ENCODE results near the gene NAIF1. TPM values are rescaled to one million over a fixed set of nuclear protein-coding genes. Genes with fewer than 3 reads are reported as not detected.

The NAIF1 gene
- total RNA-seq, 4 donors from 2014 or later, result 7.4 to 26.1 (median 11.8) TPM

- peak overlapping the region; percentile 59 to 89 (median 73) for H3K27ac ChIP-seq
- no peak overlapping the region for H3K4me3 ChIP-seq
- no peaks in the 10 kb centered on the region for H3K36me3 ChIP-seq
- peak; percentile 80 to 93 (median 84) for DNase-seq
- H3K27me3 ChIP-seq, result no peaks in the 10 kb centered on the region
- no peaks in the 10 kb centered on the region for H3K9me3 ChIP-seq
- TF ChIP-seq CTCF (IDR thresholded peaks at IDR 0.05), result no peak
- peak in 1 of 2 donors; percentile 59 for TF ChIP-seq POLR2A (IDR thresholded peaks at IDR 0.05)
- peaks cover 0 to 58% (median 10%) of the 10 kb centered on the region in 4 donors for H3K4me1 ChIP-seq
Measured at GRCh38 chr9:128094166-128094949, 27.2 kb upstream of the NAIF1 start.

- Histone ChIP-seq H3K36me3 (no peaks in the 10 kb centered on the region), H3K27ac (peak overlapping the region; percentile 59 to 89 (median 73)), H3K9me3 (no peaks in the 10 kb centered on the region), H3K4me3 (no peak overlapping the region), H3K4me1 (peaks cover 0 to 63% (median 9%) of the 10 kb centered on the region in 4 donors), H3K27me3 (no peaks in the 10 kb centered on the region)
- DNase-seq, result no peak
- TF ChIP-seq CTCF (IDR thresholded peaks at IDR 0.05) (no peak), POLR2A (IDR thresholded peaks at IDR 0.05) (no peak)
Measured at GRCh38 chr9:128093011-128093410, 25.9 kb upstream of the NAIF1 start.

GRCh38 chr9:128092199-128092977 lies 25.3 kb upstream of the NAIF1 start:
- H3K4me3 ChIP-seq, result no peak overlapping the region
- H3K36me3 ChIP-seq, result no peaks in the 10 kb centered on the region
- H3K4me1 ChIP-seq, result peaks cover 0 to 59% (median 9%) of the 10 kb centered on the region in 4 donors
- TF ChIP-seq CTCF (IDR thresholded peaks at IDR 0.05) (no peak), POLR2A (IDR thresholded peaks at IDR 0.05) (no peak)
- peak overlapping the region in 2 of 4 donors; percentile 11 to 89 for H3K27ac ChIP-seq
- H3K27me3 ChIP-seq, result no peaks in the 10 kb centered on the region
- no peaks in the 10 kb centered on the region for H3K9me3 ChIP-seq
- DNase-seq, result no peak

GRCh38 chr9:128091571-128091970 lies 24.5 kb upstream of the NAIF1 start:
- H3K4me1 ChIP-seq, result peaks cover 0 to 54% (median 9%) of the 10 kb centered on the region in 4 donors
- TF ChIP-seq POLR2A (IDR thresholded peaks at IDR 0.05), result no peak
- TF ChIP-seq CTCF (IDR thresholded peaks at IDR 0.05), result no peak
- no peak overlapping the region for H3K4me3 ChIP-seq
- H3K27me3 ChIP-seq, result no peaks in the 10 kb centered on the region
- peak overlapping the region in 1 of 4 donors; percentile 11 for H3K27ac ChIP-seq
- H3K36me3 ChIP-seq, result no peaks in the 10 kb centered on the region
- H3K9me3 ChIP-seq, result no peaks in the 10 kb centered on the region
- no peak for DNase-seq

- Histone ChIP-seq H3K27me3 (no peaks in the 10 kb centered on the region), H3K36me3 (no peaks in the 10 kb centered on the region), H3K4me1 (peaks cover 0 to 54% (median 9%) of the 10 kb centered on the region in 4 donors), H3K9me3 (no peaks in the 10 kb centered on the region), H3K4me3 (no peak overlapping the region), H3K27ac (peak overlapping the region in 1 of 4 donors; percentile 11)
- DNase-seq, result no peak
- TF ChIP-seq POLR2A (IDR thresholded peaks at IDR 0.05), result no peak
- no peak for TF ChIP-seq CTCF (IDR thresholded peaks at IDR 0.05)
Measured at GRCh38 chr9:128091144-128091543, 24.0 kb upstream of the NAIF1 start.
